Muscle of leg (tissue), 11 donors: ENCODE measurements around the gene TNIK. TPM values are rescaled to one million over a fixed set of nuclear protein-coding genes. Genes with fewer than 3 reads are reported as not detected.

Experiments used
- DNase-seq: peaks from one replicate; pipeline ENCODE4 v3.0.0; 2013
- H3K27ac ChIP-seq: one replicate; pipeline ENCODE4 v1.5.1; 2013; ENCODE audit warnings: mild to moderate bottlenecking, low read length, control low read depth
- H3K27me3 ChIP-seq: one replicate; pipeline ENCODE4 v1.6.1; 2013; ENCODE audit warnings: low read length; ENCODE audit not compliant: control insufficient read depth, insufficient read depth
- H3K36me3 ChIP-seq: one replicate; pipeline ENCODE4 v1.6.1; 2013; ENCODE audit warnings: low read length; ENCODE audit not compliant: control insufficient read depth, insufficient read depth
- H3K4me1 ChIP-seq: one replicate; pipeline ENCODE4 v1.6.1; 2013; ENCODE audit warnings: low read length; ENCODE audit not compliant: control insufficient read depth, insufficient read depth
- H3K4me3 ChIP-seq: one replicate; pipeline ENCODE4 v1.5.1; 2013; ENCODE audit warnings: low read length, control low read depth
- H3K9me3 ChIP-seq: replicated peaks from 2 replicates; pipeline ENCODE4 v1.6.1; 2013; ENCODE audit warnings: low read depth, low read length; ENCODE audit not compliant: control insufficient read depth
- WGBS: methylation state at CpG from one replicate; pipeline ENCODE4 v1.1.5; 2013; ENCODE audit warnings: missing lambda C conversion rate; ENCODE audit not compliant: insufficient coverage; 5-methylcytosine and 5-hydroxymethylcytosine counted together
- polyA plus RNA-seq, 8 donors: library from polyadenylated mRNA; unstranded; fragments of 120-200 nt; gene quantifications; one replicate each; pipeline versions ENCODE4 v1.2.1 to v1.2.3, GENCODE V29; 2013; ENCODE audit warnings: inconsistent platforms in 1 of 8, low replicate concordance in 1 of 8; ENCODE audit not compliant: insufficient read length in 8 of 8, insufficient read depth in 1 of 8
- total RNA-seq: library from RNA; stranded (reverse); fragments of 120-200 nt; gene quantifications from one replicate; pipeline ENCODE4 v1.2.4, GENCODE V29; 2013

Gene TNIK
- total and polyA plus RNA-seq, 9 donors: 26.1 to 46.0 (median 33.6) TPM

DNA sequence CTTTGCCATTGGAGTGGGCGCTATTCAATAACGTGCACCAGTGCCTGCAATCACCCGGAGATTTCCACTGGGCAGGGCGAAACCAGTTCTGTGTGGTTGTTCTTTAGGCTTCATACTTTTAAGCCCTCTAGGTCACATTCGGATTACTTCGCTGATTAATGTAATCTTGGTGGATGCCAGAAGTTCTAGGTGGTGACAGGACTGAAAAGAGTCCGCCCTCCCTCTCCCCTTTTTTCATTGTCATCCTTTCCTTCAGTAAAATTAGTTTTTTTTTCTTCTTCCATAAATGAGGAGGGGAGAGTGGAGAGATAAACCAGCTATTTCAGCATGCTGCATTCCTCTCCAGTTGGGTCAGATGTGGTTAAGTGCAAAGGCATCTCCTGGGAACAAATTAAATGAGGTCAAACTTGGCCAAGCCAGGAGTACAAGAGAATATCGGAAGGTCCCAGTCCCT, 431.4 kb downstream of the TNIK start:
- H3K4me3 ChIP-seq: no peak overlapping the region
- no peaks in the 10 kb centered on the region for H3K9me3 ChIP-seq
- peaks cover 12% of the 10 kb centered on the region for H3K27me3 ChIP-seq
- no peak overlapping the region for H3K27ac ChIP-seq
- H3K4me1 ChIP-seq: peaks cover 5% of the 10 kb centered on the region
- no peaks in the 10 kb centered on the region for H3K36me3 ChIP-seq
- peak; percentile 65 for DNase-seq
- 17% methylated on average over 4 of the region's 8 CpGs for WGBS

DNA sequence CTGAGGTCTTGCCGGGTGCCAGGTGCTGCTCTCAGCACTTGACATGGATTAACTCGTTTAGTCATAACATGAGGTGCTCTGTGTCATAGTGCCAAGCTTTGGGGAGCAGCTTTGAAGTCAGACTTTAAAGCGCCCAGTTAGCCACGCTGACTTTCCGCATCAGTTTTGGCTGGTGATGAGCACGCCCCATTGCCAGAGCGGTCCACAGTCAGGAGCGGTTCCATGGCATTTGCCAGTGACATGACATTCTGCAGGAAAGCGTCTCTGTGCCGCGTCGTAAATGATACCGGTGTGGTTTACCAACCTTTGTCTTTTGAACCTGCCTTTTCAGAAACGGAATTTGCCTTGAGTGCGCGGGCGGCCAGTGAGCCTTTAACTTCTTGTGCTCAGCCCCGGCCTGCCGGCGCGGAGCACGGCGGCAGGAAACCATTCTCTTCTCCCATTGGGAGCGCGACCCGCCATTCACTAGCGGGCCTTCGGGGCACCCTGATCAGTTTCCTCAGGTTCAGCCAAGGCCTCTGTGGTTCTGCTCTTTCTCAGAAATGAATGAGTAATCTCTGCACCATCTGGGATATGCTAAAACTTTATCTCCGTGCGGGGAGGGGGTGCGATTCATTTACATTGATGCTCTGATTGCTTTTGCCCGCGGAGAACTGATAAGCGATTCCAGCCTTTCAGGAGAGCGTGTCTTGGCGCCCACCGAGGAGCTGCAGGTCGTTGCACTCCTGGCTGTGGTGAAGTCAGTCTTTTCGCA, 432.0 kb downstream of the TNIK start:
- Histone ChIP-seq H3K4me3 (peak overlapping the region; percentile 19), H3K4me1 (peaks cover 5% of the 10 kb centered on the region), H3K9me3 (no peaks in the 10 kb centered on the region), H3K27ac (no peak overlapping the region), H3K27me3 (peaks cover 12% of the 10 kb centered on the region), H3K36me3 (no peaks in the 10 kb centered on the region)
- WGBS: 7% methylated on average over 39 of the region's 39 CpGs
- DNase-seq: peak; percentile 64

DNA sequence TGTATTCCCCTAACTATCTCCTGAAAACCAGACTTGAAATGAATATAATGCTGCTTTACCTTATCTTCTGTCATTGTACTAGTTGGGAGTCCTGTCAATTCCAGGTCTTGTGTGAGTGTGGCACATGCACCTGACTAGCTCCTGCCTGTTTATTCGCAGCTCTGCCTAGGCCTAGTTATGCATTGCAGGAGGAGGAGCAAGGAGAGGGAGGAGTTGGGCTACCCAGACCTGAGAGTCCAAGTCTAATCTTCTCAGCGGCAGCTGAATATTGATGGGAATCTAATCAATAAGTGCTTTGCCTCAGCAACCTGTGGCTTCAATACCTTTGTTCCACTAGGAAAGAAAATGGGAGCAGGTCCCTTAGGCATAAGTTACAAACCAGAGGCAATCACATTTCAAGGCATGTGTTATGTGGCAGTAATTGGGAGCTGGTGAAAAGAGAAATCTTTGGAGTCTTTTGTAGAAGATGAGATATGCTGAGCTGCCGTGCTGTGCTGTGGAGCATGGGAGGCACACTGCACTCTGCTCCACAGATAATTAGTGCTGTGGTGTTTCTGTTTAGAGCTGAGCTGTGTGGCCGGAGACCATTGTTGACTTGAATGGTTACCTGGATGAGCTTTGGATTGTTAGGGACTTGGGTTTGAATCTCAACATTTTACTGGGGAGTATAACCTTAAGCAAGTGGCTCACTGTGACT, 433.5 kb downstream of the TNIK start, which contains the start of gene SLC2A2:
TSS of gene SLC2A2 (minus strand) at position 124 of the 697 bp plus-strand sequence. CDS start at position 74, 50 bp downstream.
- Histone ChIP-seq H3K4me1 (peaks cover 5% of the 10 kb centered on the region), H3K27me3 (peaks cover 12% of the 10 kb centered on the region), H3K9me3 (no peaks in the 10 kb centered on the region), H3K36me3 (no peaks in the 10 kb centered on the region), H3K27ac (no peak within 1 kb of the TSS), H3K4me3 (no peak within 1 kb of the TSS)
- WGBS: 82% methylated on average over 3 of the region's 4 CpGs
- no peak for DNase-seq

DNA sequence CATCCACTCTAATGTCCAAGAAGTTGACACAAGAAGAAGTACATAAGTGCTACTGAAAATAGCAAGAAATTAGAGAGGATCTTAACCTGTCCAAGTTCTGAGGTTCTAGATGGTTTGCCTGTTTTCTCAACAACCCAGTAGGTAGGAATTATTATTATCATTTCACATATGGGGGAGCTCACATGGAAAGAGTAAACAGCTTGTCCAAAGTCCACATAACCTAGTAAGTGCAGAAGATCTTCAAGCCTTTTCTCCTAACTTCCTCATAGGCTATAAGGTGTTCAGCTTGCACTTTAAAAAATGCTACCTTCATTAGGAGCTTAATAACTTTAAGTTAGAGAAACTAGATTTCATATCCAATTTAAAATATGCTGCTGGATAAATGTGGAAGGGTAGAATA, 436.6 kb downstream of the TNIK start:
- peaks cover 14% of the 10 kb centered on the region for H3K27me3 ChIP-seq
- no peak overlapping the region for H3K4me3 ChIP-seq
- peaks cover 3% of the 10 kb centered on the region for H3K4me1 ChIP-seq
- no peak overlapping the region for H3K27ac ChIP-seq
- no peaks in the 10 kb centered on the region for H3K36me3 ChIP-seq
- DNase-seq: no peak
- H3K9me3 ChIP-seq: no peaks in the 10 kb centered on the region

DNA sequence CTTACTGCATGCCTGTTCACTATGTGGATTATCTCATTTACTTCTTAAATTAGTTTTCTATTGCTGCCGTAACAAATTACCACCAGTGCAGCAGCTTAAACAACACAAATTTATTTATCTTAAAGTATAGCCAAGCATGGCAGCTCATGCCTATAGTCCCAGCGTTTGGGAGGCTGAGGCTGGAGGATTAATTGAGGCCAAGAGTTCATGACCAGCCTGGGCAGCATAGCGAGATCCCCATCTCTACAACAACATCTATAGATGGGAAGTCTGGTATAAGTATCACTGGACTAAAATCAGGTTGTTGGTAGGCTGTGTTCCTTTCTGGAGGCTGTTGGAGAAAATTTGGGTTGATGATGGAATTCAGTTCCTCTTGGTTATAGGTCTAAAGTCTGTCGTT, 438.8 kb downstream of the TNIK start:
- Histone ChIP-seq H3K36me3 (no peaks in the 10 kb centered on the region), H3K27me3 (peaks cover 2% of the 10 kb centered on the region), H3K4me1 (no peaks in the 10 kb centered on the region), H3K9me3 (no peaks in the 10 kb centered on the region), H3K27ac (no peak overlapping the region), H3K4me3 (no peak overlapping the region)
- WGBS: no CpG with 5 or more reads among the region's 4 CpGs
- no peak for DNase-seq

DNA sequence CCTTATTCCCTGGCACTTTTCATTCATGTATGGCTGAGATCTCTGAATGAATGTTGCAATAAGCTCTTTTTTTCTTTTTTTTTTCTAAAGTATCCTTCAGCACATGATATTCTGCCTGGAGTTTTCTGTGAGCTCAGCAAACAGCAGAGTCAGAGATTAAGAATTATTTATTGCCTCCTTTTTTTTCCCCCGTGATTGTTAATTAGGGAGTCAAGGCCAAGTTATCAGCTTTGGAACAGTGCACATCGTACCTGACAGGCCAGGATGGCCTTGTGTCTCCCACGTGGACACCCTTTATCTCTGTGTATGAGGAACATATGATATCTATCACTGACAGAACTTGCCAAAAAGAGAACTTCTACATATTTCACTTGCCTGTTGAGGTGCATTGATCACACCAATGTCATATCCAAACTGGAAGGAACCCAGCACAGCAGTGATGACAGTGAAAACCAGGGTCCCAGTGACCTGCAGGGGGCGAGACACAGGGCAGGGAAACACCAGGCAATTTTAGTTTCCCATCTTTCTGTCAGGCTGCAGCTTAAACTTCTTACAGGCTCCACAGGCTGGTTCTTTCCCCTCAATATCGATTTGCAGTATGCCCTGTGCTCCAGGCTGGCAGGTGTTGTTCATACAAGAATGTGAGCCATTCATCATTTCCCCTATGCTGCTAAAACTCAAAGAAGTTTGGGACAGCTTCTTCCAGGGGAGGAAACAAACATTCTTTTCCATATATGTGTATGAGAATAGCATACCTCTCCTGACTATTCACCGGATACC, 441.9 kb downstream of the TNIK start:
- Histone ChIP-seq H3K4me1 (no peaks in the 10 kb centered on the region), H3K27ac (no peak overlapping the region), H3K4me3 (no peak overlapping the region), H3K9me3 (no peaks in the 10 kb centered on the region), H3K36me3 (no peaks in the 10 kb centered on the region), H3K27me3 (peaks cover 2% of the 10 kb centered on the region)
- DNase-seq: no peak
- 29% methylated on average over 1 of the region's 6 CpGs for WGBS

DNA sequence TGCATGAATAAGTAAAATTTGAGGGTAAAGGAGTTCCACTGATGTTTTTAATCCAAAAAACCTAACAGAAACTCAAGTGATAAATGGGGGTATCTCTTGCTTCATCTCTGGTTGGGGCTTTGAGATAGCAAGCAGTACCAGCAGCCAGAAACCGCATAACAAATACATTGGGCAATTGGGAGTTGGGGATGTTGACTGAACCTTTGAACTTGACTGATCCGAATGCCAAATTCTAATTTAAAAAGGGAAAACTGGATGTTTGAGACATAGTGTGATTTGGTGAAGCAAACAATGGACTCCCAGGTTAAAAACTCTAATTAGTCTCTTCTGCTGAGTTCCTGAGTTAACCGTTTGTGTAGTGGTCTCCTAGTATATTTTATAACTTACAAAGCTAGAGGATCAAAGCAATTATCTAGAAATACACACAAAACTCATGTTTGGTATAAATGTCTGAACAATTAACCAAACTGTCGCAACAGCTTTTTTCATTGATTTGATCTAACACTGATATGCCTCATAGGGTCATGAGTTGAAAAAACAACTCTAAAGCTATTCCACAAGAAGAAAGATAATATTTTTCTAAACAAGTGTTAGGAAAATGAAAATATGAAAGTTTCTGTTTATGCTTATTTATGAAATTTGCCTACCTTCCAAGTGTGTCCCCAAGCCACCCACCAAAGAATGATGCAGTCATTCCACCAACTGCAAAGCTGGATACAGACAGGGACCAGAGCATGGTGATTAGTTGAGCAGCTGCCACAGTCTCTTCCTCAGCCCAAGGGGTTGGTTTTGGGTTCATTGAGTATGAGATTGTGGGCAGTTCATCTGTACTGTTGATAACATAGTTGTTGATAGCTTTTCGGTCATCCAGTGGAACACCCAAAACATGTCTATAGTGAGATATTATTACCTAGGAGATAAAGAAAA, 446.1 kb downstream of the TNIK start:
- no peaks in the 10 kb centered on the region for H3K27me3 ChIP-seq
- no peaks in the 10 kb centered on the region for H3K4me1 ChIP-seq
- no peak for DNase-seq
- no peaks in the 10 kb centered on the region for H3K36me3 ChIP-seq
- WGBS: 100% methylated on average over 1 of the region's 5 CpGs
- no peaks in the 10 kb centered on the region for H3K9me3 ChIP-seq
- no peak overlapping the region for H3K27ac ChIP-seq
- H3K4me3 ChIP-seq: no peak overlapping the region

DNA sequence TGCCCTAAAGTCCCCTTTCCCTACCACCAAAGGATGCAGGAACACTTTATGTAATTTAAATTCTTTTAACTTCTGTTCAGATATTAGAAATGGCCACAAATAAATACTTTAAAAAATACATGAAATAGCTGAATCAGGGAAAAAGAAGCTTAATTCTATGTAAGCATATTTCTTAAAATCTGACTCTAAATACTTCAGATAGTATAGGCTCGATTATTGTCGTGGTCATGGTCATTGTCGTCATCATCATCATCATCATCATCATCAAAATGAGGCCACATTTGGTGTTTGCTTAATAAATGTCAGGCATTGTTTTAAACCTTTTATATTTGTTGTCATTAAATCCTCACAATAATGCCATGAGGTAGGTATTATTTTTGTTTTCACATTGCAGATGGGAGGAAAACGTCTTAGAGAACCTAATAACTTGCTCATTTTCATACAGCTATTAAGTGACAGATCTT, 448.3 kb downstream of the TNIK start:
- H3K36me3 ChIP-seq: no peaks in the 10 kb centered on the region
- no peaks in the 10 kb centered on the region for H3K4me1 ChIP-seq
- no CpG with 5 or more reads among the region's 4 CpGs for WGBS
- H3K27ac ChIP-seq: no peak overlapping the region
- H3K9me3 ChIP-seq: no peaks in the 10 kb centered on the region
- H3K27me3 ChIP-seq: no peaks in the 10 kb centered on the region
- DNase-seq: no peak
- H3K4me3 ChIP-seq: no peak overlapping the region
